CD1c-positive myeloid dendritic cell (primary cell): ENCODE data around the gene RBM6.
A peak's percentile ranks its signal among the peaks of the same experiment; 100 is the strongest.
"Not testable (repeated sequence)": the region's sequence is repeated elsewhere in the genome, so short reads cannot be mapped to it uniquely, and the experiment has no call there.

ENCODE experiments used
- DNase-seq: peaks from one replicate; pipeline ENCODE4 v3.0.0-alpha.2; 2016; ENCODE audit errors: extremely low spot score

Gene RBM6

GRCh38 chr3:49992326-49992725, 52.4 kb downstream of the RBM6 start:
- DNase-seq, result no peak

- no peak for DNase-seq
These were observed 54.5 kb downstream of the RBM6 start for GRCh38 chr3:49994476-49994875.

- no peak for DNase-seq
These were observed 56.1 kb downstream of the RBM6 start for GRCh38 chr3:49996016-49996415.

GRCh38 chr3:49997862-49998261, 57.9 kb downstream of the RBM6 start:
- DNase-seq, result no peak

GRCh38 chr3:49998326-49998725, 58.4 kb downstream of the RBM6 start:
- DNase-seq, result no peak

- no peak for DNase-seq
These were observed 61.6 kb downstream of the RBM6 start for GRCh38 chr3:50001511-50001910.

- DNase-seq, result no peak
These were observed 63.3 kb downstream of the RBM6 start for GRCh38 chr3:50003216-50003615.

- DNase-seq, result no peak
These were observed 63.9 kb downstream of the RBM6 start for GRCh38 chr3:50003824-50004223.

GRCh38 chr3:50008931-50009330, 69.0 kb downstream of the RBM6 start:
- DNase-seq, result no peak

GRCh38 chr3:50010959-50011358, 71.0 kb downstream of the RBM6 start:
- DNase-seq, result no peak

GRCh38 chr3:50015918-50016317, 76.0 kb downstream of the RBM6 start:
- no peak for DNase-seq

GRCh38 chr3:50028346-50028745, 88.4 kb downstream of the RBM6 start:
- DNase-seq, result no peak

GRCh38 chr3:50031201-50031600, 91.3 kb downstream of the RBM6 start:
- not testable (repeated sequence) for DNase-seq

GRCh38 chr3:50044976-50045375, 105.0 kb downstream of the RBM6 start:
- no peak for DNase-seq

- no peak for DNase-seq
These were observed 107.5 kb downstream of the RBM6 start for GRCh38 chr3:50047426-50047825.

- DNase-seq, result no peak
These were observed 110.4 kb downstream of the RBM6 start for GRCh38 chr3:50050361-50050760.

- DNase-seq, result no peak
These were observed 117.8 kb downstream of the RBM6 start for GRCh38 chr3:50057756-50058155.

- DNase-seq, result no peak
These were observed 128.2 kb downstream of the RBM6 start for GRCh38 chr3:50068134-50068533.

- no peak for DNase-seq
These were observed 138.1 kb downstream of the RBM6 start for GRCh38 chr3:50078091-50078490.

GRCh38 chr3:50078622-50079021, 138.7 kb downstream of the RBM6 start:
- DNase-seq, result peak; percentile 9

- not testable (repeated sequence) for DNase-seq
These were observed 145.0 kb downstream of the RBM6 start for GRCh38 chr3:50084951-50085350.

- DNase-seq, result peak; percentile 93
These were observed 149.0 kb downstream of the RBM6 start, which contains the start of gene RBM5 for GRCh38 chr3:50088725-50089608. RBM5 (plus strand) TSS chr3:50088919; CDS start chr3:50090435, 1,516 bp downstream.

GRCh38 chr3:50089609-50089945, 149.6 kb downstream of the RBM6 start:
- DNase-seq, result peak; percentile 36

- DNase-seq, result no peak
These were observed 151.0 kb downstream of the RBM6 start for GRCh38 chr3:50090984-50091383.
